Uterus (tissue), 4 donors: ENCODE measurements around the gene STAC3. TPM values are rescaled to one million over a fixed set of nuclear protein-coding genes. Genes with fewer than 3 reads are reported as not detected.

Source experiments
- DNase-seq, 2 donors: peaks; one replicate each; pipeline ENCODE4 v3.0.0-alpha.2; 2019 to 2020
- H3K27ac ChIP-seq, 2 donors: fragments of 200-600 bp; sonication (generic); 1 replicate in 1 of 2; 2 replicates in 1 of 2; pipeline ENCODE4 v1.5.1; 2016 to 2018
- H3K27me3 ChIP-seq, 2 donors: fragments of 200-600 bp; sonication (generic); one replicate each; pipeline ENCODE4 v1.5.1; 2018 to 2019; ENCODE audit warnings: control low read depth in 1 of 2
- H3K36me3 ChIP-seq, 2 donors: fragments of 200-600 bp; sonication (generic); one replicate each; pipeline ENCODE4 v1.5.1; 2019; ENCODE audit warnings: control low read depth in 1 of 2
- H3K4me1 ChIP-seq, 2 donors: fragments of 200-600 bp; sonication (generic); one replicate each; pipeline ENCODE4 v1.5.1; 2018 to 2019; ENCODE audit warnings: control low read depth in 1 of 2
- H3K4me3 ChIP-seq, 2 donors: fragments of 200-600 bp; sonication (generic); 1 replicate in 1 of 2; 2 replicates in 1 of 2; pipeline ENCODE4 v1.5.1; 2018 to 2019; ENCODE audit warnings: mild to moderate bottlenecking in 1 of 2
- H3K9me3 ChIP-seq, 2 donors: fragments of 200-600 bp; sonication (generic); one replicate each; pipeline ENCODE4 v1.5.1; 2019; ENCODE audit warnings: control low read depth in 1 of 2
- POLR2A ChIP-seq, 2 donors: fragments of 450-650 bp; IDR thresholded peaks; one replicate each; pipeline ENCODE4 v1.6.1; 2016; ENCODE audit warnings: antibody characterized with exemption in 2 of 2, mild to moderate bottlenecking in 1 of 2, moderate library complexity in 1 of 2
- intact Hi-C: fragments of 100-400 bp; cut with DNase I; formaldehyde crosslinking; loops from one replicate; pipeline ENCODE4 v1.15.1; 2023; ENCODE audit warnings: low total_unique reads
- total RNA-seq, 4 donors: library from RNA; depleted of rRNA in 3 of 4; stranded (reverse); fragments of >200 nt in 3 of 4; gene quantifications; one replicate each; pipeline versions ENCODE4 v1.1.0 to v1.2.4, GENCODE V29; 2014 to 2023
- TF ChIP-seq, protein P1 (sequence below), 4 experiments: fragments of 200-600 bp in 2 of 4; fragments of 450-650 bp in 2 of 4; sonication (generic) in 2 of 4; IDR thresholded peaks; one replicate each; pipeline ENCODE4 v1.5.1; 2016 to 2019; ENCODE audit warnings: antibody characterized with exemption in 4 of 4, mild to moderate bottlenecking in 2 of 4, moderate library complexity in 1 of 4
- donor health status: DM: yes; HTN: yes; CAD: no.

STAC3 gene
- total RNA-seq, 4 donors from 2014 or later: 1.0 to 2.8 TPM; not detected in 2

DNA sequence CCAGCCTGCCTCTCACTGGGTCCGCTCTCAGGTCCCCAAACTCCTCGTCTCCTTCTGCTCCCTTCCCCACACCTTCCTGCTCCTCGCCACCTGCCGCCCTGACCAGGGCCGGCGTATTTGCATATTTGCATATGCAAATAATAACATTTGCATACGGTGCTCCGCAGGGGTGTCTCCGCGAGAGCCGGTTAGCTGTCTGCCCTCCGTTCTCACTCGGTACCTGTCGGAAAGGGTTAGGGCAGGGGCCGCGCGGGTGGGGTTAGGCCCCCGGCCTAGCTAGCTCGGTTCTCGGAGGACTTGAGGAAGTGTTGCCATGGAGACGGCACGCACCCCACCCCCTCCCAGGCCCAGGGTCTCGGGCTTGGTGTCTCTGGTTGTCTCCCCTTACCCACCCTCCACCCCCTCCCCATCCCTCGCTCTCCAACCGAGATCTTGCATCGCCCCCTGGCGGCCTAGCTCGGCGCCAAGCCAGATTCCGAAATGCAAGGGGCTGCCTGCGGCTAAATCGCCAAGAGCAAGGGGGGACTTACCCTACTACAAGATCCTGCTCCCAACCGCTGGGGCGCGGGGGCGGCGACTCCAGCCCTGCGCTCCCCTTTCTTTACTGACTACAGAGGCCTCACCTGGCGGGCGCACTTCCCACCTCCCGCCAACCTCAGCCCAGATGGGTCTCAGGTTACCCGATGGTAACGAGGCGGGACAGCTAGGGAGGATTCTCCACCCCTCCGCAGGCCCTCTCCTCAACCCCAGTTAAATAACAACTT is 8.1 kb downstream of the STAC3 start:
- no peak overlapping the region for H3K27ac ChIP-seq
- H3K4me1 ChIP-seq: peaks cover 0 to 27% of the 10 kb centered on the region in 2 donors
- peak overlapping the region in 1 of 2 donors; percentile 7 for H3K4me3 ChIP-seq

DNA sequence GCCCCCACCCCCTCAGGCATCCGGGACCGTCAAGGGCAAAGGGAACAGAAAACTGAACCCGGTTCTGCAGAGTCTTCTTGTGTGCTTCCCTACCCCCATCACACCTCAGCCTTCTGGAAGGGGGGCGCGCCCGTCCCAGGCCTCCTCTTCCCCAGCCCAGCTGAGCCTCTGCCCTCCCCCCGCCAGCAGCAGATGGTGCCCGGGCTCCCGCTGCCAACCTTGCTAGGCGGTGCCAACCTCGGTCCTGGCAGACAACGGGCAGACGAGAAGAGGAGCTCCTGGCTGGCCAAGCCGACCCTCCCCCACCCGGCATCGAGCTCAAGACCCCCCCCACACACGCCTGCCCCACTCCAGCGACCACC is 8.7 kb downstream of the STAC3 start:
- TF ChIP-seq POLR2A (IDR thresholded peaks at IDR 0.05): no peak
- TF ChIP-seq, protein P1, sequence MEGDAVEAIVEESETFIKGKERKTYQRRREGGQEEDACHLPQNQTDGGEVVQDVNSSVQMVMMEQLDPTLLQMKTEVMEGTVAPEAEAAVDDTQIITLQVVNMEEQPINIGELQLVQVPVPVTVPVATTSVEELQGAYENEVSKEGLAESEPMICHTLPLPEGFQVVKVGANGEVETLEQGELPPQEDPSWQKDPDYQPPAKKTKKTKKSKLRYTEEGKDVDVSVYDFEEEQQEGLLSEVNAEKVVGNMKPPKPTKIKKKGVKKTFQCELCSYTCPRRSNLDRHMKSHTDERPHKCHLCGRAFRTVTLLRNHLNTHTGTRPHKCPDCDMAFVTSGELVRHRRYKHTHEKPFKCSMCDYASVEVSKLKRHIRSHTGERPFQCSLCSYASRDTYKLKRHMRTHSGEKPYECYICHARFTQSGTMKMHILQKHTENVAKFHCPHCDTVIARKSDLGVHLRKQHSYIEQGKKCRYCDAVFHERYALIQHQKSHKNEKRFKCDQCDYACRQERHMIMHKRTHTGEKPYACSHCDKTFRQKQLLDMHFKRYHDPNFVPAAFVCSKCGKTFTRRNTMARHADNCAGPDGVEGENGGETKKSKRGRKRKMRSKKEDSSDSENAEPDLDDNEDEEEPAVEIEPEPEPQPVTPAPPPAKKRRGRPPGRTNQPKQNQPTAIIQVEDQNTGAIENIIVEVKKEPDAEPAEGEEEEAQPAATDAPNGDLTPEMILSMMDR (IDR thresholded peaks at IDR 0.05): no peak
- intact Hi-C loops: no loop called here
- Histone ChIP-seq H3K9me3 (no peaks in the 10 kb centered on the region), H3K4me3 (no peak overlapping the region), H3K27ac (no peak overlapping the region), H3K27me3 (peaks cover 36 to 37% of the 10 kb centered on the region in 2 donors), H3K36me3 (no peaks in the 10 kb centered on the region), H3K4me1 (peaks cover 0 to 27% of the 10 kb centered on the region in 2 donors)
- DNase-seq: no peak

More for the DNA sequence above, 8.1 kb downstream of the STAC3 start:
- Histone ChIP-seq H3K9me3 (no peaks in the 10 kb centered on the region), H3K36me3 (no peaks in the 10 kb centered on the region), H3K27me3 (peaks cover 36 to 37% of the 10 kb centered on the region in 2 donors)
- intact Hi-C loops: no loop called here
- TF ChIP-seq, protein P1 (IDR thresholded peaks at IDR 0.05): peak; percentile 23 to 56 (median 33)
- TF ChIP-seq POLR2A (IDR thresholded peaks at IDR 0.05): no peak
- DNase-seq: no peak

DNA sequence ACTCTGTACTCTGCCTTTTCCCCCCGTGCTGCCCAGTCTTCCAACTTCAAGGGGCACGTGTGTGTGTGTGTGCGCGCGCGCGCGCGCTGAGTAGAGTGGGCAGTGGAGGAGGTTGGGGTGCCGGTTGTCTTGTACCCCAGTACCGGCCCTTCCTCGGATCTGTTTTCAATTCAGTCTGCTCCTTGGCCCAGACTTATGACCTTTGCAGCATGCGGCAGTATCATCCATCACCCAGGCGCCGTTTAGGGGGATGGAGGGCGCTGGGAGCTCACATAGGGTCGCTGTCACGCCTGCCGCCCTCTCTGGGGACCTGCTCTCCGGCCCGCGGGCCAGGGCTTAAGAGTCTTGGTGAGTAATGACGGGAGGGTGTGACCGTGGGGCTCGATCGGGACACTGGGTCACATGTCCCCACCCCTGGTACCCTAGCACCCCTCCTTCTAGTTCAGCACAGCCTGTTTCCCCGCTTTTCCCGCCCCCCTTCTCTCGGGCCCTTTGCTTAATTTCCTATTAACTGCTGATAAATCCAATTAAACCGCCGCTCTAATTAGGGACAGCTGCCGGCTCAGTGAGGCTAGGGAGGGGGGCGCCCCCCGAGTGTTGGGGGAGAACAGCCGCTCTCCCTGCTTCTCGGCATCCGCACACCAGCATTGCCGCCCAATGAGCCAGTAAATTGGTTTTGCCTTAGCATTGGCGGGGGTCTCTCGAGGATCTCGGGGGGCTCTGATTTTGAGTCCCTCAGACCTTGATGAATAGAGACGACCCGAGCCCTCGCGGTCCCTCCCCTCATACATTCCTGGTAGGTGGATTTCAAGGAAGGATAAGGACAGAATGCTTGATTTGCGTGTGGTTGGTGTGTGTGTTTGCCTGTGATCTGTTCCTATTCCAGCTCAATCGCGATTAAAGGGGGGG is 9.3 kb downstream of the STAC3 start:
- intact Hi-C loops: no loop called here
- Histone ChIP-seq H3K36me3 (no peaks in the 10 kb centered on the region), H3K4me3 (no peak overlapping the region), H3K27me3 (peaks cover 36 to 37% of the 10 kb centered on the region in 2 donors), H3K27ac (no peak overlapping the region), H3K4me1 (peaks cover 0 to 27% of the 10 kb centered on the region in 2 donors), H3K9me3 (no peaks in the 10 kb centered on the region)
- TF ChIP-seq, protein P1 (IDR thresholded peaks at IDR 0.05): no peak
- no peak for TF ChIP-seq POLR2A (IDR thresholded peaks at IDR 0.05)
- no peak for DNase-seq

DNA sequence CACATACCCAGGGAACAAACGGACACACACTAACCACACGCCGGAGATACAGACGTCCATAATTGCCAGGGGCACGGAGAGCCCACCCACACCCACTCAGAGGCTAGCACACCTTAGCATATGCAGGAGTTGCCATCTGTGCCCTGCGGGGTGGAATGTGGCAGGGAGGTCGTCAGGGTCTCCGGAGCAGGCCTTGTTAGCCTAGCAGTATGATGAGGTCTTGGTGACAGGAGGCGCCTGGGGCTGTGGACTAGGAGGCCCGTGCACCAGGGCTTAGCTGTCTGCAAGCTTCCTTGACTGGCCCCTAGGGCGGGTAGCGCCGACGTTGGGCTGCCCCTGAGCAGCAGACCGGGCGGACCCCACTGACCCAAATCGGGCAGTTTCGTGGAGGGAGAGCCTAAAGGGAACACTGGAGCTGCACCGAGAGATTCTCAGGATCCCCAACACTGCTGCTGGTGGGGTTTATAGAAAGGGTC is 10.0 kb downstream of the STAC3 start:
- H3K36me3 ChIP-seq: no peaks in the 10 kb centered on the region
- H3K4me3 ChIP-seq: no peak overlapping the region
- intact Hi-C loops: no loop called here
- no peak overlapping the region for H3K27ac ChIP-seq
- H3K9me3 ChIP-seq: no peaks in the 10 kb centered on the region
- TF ChIP-seq POLR2A (IDR thresholded peaks at IDR 0.05): no peak
- TF ChIP-seq, protein P1 (IDR thresholded peaks at IDR 0.05): no peak
- no peak for DNase-seq
- H3K27me3 ChIP-seq: peaks cover 36 to 37% of the 10 kb centered on the region in 2 donors
- peaks cover 0 to 27% of the 10 kb centered on the region in 2 donors for H3K4me1 ChIP-seq
